C4-2B (cell line): ENCODE data around the gene RAMP3.

ENCODE experiments used
- H3K27ac ChIP-seq: fragments of 450-650 bp; 2 replicates; pipeline ENCODE4 v1.5.1; 2017
- ZFX ChIP-seq: fragments of 450-650 bp; IDR thresholded peaks from 2 replicates; pipeline ENCODE4 v1.6.1; 2017
- TF ChIP-seq, protein P1 (sequence below): fragments of 450-650 bp; conservative IDR thresholded peaks from 2 replicates; pipeline ENCODE4 v1.5.1; 2017; ENCODE audit warnings: mild to moderate bottlenecking

RAMP3 gene

DNA sequence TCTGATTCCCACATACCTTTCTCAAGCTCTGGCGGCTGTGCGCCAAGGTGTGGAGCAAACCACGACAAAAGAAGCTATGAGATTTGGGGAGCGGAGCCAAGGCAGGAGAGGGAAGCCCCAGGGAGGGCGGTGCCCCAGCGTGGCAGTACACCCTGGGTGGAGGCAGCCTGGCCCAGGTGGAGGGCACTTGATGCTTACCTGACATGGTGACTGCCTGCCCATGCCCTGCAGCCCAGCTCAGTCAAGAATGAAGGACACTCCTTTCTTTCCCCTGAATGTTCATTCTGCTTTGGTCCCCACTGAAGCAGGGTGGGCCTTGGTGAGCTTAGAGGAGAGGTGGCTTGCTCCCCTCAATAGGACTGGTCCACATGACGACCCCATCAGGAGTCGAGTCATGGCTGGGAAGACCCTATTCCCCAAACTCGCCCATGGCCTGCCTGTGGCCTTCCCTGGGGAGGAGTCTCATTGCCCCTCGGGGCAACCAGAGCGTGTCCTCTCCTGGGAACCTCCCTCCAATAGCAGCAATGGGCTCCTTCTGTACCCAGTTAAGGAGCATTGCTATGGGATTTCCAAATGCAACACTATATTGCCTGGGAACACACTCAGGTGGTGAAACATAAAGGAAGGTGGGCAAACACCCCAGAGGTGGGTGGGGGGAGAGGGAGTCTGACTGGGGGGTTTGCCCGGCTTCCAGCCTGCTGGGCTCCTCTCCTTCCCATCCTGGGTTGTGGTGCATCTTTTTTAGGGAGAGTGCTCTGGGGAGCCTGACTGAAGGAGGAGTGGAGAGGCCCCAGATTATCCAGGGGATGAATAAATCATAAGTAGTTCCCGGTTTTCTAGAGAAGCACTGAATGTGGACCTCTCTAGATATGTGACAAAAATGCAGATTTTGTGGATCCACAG is 22.7 kb downstream of the RAMP3 start:
- no peak for TF ChIP-seq ZFX
- TF ChIP-seq, protein P1, sequence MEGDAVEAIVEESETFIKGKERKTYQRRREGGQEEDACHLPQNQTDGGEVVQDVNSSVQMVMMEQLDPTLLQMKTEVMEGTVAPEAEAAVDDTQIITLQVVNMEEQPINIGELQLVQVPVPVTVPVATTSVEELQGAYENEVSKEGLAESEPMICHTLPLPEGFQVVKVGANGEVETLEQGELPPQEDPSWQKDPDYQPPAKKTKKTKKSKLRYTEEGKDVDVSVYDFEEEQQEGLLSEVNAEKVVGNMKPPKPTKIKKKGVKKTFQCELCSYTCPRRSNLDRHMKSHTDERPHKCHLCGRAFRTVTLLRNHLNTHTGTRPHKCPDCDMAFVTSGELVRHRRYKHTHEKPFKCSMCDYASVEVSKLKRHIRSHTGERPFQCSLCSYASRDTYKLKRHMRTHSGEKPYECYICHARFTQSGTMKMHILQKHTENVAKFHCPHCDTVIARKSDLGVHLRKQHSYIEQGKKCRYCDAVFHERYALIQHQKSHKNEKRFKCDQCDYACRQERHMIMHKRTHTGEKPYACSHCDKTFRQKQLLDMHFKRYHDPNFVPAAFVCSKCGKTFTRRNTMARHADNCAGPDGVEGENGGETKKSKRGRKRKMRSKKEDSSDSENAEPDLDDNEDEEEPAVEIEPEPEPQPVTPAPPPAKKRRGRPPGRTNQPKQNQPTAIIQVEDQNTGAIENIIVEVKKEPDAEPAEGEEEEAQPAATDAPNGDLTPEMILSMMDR = no peak
- H3K27ac ChIP-seq = no peak overlapping the region

DNA sequence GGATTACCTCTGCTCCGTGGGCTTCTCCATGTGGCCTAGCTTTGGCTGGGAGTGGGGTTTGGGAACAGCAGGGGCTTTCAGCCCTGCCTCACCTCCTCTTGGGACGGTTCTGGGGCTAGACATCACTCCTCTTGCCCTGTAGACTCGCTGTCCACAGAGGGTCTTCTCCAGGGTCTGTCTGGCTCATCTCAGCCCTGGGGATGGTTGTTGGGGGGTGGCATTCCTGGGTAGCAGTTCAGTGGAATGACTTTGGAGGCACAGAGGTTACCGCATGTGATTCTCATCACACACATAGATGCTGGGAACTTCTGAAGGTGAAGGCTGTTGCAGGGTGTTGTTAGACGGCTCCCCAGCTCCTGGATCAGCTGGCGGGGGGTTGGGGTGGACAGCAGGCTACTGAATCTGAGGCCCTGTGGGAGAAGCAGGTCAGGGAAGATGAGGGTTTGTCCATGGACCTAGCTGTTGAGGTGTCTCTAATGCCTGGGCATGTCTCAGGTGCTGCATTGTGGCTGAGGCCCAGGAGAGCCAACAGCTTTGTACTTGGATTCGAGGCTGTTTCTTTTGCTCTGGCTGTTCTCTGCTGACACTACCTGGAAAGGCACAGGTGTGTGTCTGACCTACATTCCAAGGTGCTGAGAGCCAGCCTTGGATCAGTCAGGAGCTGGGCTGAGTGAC is 23.8 kb downstream of the RAMP3 start:
- H3K27ac ChIP-seq = no peak overlapping the region
- TF ChIP-seq, protein P1 = no peak

DNA sequence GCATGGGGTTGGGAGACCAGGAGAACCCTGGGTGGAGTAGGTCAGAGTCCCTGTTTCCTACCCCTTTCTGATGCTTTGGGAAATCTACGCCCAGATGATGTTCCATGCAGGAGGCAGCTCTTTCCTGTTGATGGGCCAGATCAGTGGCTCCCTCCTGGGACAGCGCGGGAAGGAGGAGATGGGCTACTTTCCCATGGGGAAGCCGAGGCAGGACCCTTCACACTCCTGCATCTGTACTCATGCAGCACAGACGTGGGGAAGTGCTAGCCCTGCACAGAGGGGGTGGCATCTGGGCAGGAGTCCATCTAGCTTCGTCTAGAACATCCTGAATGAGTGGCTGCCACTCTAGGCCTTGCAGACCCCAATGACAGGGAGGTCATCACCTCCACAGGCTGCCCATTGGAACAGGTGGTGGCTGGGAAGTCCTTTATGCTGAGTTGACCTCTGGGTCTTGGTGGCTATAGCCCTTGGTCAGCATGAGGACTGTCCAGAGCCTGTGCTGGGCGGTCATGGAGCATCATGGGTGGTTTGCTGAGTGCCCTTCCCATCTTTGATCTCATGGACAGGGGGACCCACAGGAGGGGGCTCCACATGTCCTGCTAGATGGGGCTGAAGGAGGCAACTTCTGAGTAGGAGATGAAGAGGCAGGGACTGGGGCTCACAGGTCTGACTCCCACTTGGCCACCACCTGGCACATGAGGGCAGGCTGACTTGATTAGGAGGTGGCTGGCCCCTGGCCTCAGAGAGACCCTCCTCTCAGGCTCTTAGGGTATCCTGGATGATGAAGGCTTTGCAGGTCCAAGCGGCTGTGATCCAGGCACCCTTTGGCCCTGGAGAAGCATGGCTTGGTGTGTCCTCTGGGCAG is 24.6 kb downstream of the RAMP3 start:
- no peak overlapping the region for H3K27ac ChIP-seq
- TF ChIP-seq, protein P1 = no peak
- no peak for TF ChIP-seq ZFX

DNA sequence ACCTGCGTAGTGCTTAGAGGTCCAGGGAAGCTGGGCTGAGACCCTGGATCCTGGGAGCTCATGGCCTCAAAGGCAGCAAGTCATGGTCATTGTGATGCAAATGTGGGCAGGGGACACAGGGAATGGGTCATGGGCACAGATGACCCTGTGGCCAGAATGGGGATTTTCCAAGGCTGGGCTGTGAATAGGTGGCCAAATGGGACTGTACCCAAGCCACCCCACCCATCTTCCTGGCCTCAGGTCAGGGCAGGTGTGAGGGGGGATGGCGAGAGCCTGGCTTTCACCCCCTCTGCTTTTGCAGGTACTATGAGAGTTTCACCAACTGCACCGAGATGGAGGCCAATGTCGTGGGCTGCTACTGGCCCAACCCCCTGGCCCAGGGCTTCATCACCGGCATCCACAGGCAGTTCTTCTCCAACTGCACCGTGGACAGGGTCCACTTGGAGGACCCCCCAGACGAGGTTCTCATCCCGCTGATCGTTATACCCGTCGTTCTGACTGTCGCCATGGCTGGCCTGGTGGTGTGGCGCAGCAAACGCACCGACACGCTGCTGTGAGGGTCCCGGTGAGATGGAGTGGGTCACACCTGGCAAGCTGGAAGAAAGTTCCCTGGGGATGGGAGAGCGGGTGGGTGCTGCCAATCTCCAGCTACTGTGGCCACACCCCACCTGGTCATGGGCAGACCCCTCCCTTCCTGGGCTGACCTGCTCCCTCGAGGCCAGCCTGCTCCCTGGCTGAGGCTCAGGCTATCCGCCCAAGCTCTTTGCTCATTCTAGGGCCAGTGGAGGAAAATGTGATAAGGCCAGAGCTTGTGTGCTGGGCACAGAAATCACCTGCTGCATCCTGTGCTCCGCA is 25.5 kb downstream of the RAMP3 start:
- H3K27ac ChIP-seq = no peak overlapping the region
- no peak for TF ChIP-seq ZFX
- TF ChIP-seq, protein P1 = no peak

DNA sequence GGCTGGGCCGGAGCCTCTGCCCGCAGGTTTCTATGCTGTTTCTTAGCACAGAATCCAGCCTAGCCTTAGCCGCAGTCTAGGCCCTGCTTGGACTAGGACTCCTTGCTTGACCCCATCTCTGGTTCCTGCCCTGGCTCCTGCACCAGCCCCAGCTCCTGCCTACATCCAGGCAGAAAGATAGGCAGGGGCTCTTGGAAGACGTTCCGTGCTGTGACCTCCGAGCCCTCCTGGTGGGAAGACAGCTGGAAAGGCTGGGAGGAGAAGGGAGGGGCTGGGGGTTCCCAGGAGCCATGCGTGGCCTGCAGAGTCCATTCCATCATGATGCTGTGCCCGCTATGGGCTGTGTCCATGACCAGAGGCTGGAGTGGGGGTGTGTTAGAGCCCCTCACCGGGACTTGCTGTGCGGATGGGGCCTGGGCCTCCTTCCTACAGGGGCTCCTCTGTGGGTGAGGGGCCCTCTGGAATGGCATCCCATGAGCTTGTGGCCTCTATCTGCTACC is 26.2 kb downstream of the RAMP3 start:
- TF ChIP-seq, protein P1 = no peak
- TF ChIP-seq ZFX = no peak
- H3K27ac ChIP-seq = no peak overlapping the region

DNA sequence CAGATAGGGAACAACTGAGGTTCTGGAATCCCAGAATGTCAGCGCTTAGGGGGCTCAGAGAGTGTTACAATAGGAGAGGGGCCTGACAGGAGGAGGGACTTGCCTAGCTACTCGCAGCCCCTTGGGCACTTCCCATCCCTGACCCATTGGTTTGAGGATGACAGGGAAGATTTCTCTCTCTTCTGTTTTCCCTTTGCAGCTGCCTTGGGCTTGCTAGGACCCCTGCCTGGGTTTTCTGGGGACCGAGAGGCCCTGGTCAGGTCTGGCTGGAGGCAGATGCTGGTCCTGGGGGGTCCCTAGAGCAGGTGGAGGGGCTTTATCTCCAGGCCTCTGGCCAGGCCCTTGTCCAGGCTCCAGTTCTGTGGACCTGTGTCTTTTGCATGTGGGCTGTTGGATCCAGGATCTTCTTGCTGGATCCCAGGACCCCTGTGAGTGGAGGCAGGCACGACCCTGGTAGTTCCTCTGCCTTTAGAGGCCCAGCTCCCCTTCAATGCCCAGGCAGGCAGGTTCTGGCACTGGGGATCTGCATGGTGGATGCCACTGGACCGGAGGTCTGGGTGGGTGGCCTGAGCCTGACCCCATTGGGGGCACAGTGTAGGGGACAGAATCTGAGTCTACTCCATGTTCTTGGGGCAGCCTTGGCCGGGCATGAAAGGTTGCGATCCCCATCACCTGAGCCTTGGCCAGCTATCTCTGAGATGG is 26.9 kb downstream of the RAMP3 start:
- no peak for TF ChIP-seq ZFX
- TF ChIP-seq, protein P1 = no peak
- no peak overlapping the region for H3K27ac ChIP-seq
